ENCODE measurements around the gene ZNF790. TPM values are rescaled to one million over a fixed set of nuclear protein-coding genes. Genes with fewer than 3 reads are reported as not detected.
A peak's percentile ranks its signal among the peaks of the same experiment; 100 is the strongest.

Gene ZNF790
- total and polyA plus RNA-seq, 2 of the 13 experiments (the other 11 are each of a cell fraction or from before 2014, with no cell fraction given) = 1.3 to 5.3 TPM

GRCh38 chr19:36772311-36773222 is 65.6 kb downstream of the ZNF790 start, which contains the start of gene ZNF850 (continued):
- no peak for TF ChIP-seq GPBP1L1 (CRISPR knock-in tag; IDR thresholded peaks at IDR 0.05)
- TF ChIP-seq SMC3 (IDR thresholded peaks at IDR 0.05; ENCODE audit: low read length) = no peak
- TF ChIP-seq, protein P1, sequence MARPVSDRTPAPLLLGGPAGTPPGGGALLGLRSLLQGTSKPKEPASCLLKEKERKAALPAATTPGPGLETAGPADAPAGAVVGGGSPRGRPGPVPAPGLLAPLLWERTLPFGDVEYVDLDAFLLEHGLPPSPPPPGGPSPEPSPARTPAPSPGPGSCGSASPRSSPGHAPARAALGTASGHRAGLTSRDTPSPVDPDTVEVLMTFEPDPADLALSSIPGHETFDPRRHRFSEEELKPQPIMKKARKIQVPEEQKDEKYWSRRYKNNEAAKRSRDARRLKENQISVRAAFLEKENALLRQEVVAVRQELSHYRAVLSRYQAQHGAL (CRISPR knock-in tag; IDR thresholded peaks at IDR 0.05; ENCODE audit: not compliant biosample characterization) = no peak
- TF ChIP-seq TOE1 (CRISPR knock-in tag; IDR thresholded peaks at IDR 0.05) = no peak
- no peak for TF ChIP-seq NFE2L2 (IDR thresholded peaks at IDR 0.05; ENCODE audit: low read length)
- TF ChIP-seq, protein P2, sequence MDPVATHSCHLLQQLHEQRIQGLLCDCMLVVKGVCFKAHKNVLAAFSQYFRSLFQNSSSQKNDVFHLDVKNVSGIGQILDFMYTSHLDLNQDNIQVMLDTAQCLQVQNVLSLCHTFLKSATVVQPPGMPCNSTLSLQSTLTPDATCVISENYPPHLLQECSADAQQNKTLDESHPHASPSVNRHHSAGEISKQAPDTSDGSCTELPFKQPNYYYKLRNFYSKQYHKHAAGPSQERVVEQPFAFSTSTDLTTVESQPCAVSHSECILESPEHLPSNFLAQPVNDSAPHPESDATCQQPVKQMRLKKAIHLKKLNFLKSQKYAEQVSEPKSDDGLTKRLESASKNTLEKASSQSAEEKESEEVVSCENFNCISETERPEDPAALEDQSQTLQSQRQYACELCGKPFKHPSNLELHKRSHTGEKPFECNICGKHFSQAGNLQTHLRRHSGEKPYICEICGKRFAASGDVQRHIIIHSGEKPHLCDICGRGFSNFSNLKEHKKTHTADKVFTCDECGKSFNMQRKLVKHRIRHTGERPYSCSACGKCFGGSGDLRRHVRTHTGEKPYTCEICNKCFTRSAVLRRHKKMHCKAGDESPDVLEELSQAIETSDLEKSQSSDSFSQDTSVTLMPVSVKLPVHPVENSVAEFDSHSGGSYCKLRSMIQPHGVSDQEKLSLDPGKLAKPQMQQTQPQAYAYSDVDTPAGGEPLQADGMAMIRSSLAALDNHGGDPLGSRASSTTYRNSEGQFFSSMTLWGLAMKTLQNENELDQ (CRISPR knock-in tag; IDR thresholded peaks at IDR 0.05; ENCODE audit: borderline replicate concordance) = no peak
- TF ChIP-seq ZNF24 (IDR thresholded peaks at IDR 0.05) = no peak
- no peak for TF ChIP-seq ONECUT2 (CRISPR knock-in tag; IDR thresholded peaks at IDR 0.05)
- no peak for TF ChIP-seq RXRB (CRISPR knock-in tag; IDR thresholded peaks at IDR 0.05; ENCODE audit: borderline replicate concordance)
- TF ChIP-seq, protein P3, sequence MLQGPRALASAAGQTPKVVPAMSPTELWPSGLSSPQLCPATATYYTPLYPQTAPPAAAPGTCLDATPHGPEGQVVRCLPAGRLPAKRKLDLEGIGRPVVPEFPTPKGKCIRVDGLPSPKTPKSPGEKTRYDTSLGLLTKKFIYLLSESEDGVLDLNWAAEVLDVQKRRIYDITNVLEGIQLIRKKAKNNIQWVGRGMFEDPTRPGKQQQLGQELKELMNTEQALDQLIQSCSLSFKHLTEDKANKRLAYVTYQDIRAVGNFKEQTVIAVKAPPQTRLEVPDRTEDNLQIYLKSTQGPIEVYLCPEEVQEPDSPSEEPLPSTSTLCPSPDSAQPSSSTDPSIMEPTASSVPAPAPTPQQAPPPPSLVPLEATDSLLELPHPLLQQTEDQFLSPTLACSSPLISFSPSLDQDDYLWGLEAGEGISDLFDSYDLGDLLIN (CRISPR knock-in tag; IDR thresholded peaks at IDR 0.05; ENCODE audit: borderline replicate concordance) = no peak
- no peak for TF ChIP-seq ZNF549 (CRISPR knock-in tag; IDR thresholded peaks at IDR 0.05)
- TF ChIP-seq, protein P4, sequence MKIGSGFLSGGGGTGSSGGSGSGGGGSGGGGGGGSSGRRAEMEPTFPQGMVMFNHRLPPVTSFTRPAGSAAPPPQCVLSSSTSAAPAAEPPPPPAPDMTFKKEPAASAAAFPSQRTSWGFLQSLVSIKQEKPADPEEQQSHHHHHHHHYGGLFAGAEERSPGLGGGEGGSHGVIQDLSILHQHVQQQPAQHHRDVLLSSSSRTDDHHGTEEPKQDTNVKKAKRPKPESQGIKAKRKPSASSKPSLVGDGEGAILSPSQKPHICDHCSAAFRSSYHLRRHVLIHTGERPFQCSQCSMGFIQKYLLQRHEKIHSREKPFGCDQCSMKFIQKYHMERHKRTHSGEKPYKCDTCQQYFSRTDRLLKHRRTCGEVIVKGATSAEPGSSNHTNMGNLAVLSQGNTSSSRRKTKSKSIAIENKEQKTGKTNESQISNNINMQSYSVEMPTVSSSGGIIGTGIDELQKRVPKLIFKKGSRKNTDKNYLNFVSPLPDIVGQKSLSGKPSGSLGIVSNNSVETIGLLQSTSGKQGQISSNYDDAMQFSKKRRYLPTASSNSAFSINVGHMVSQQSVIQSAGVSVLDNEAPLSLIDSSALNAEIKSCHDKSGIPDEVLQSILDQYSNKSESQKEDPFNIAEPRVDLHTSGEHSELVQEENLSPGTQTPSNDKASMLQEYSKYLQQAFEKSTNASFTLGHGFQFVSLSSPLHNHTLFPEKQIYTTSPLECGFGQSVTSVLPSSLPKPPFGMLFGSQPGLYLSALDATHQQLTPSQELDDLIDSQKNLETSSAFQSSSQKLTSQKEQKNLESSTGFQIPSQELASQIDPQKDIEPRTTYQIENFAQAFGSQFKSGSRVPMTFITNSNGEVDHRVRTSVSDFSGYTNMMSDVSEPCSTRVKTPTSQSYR (CRISPR knock-in tag; IDR thresholded peaks at IDR 0.05; ENCODE audit: borderline replicate concordance) = no peak
- TF ChIP-seq TMF1 (CRISPR knock-in tag; IDR thresholded peaks at IDR 0.05; ENCODE audit: low read depth) = no peak
- no peak for TF ChIP-seq ZNF256 (CRISPR knock-in tag; conservative IDR thresholded peaks at IDR 0.05)
- TF ChIP-seq POLR2AphosphoS2 (IDR thresholded peaks at IDR 0.05; ENCODE audit: low read depth, low read length) = no peak
- no peak for TF ChIP-seq CCDC6 (CRISPR knock-in tag; IDR thresholded peaks at IDR 0.05)
- no peak for TF ChIP-seq DR1 (CRISPR knock-in tag; IDR thresholded peaks at IDR 0.05)
- TF ChIP-seq MXI1 (IDR thresholded peaks at IDR 0.05; ENCODE audit: borderline replicate concordance, low read depth, low read length) = peak; percentile 40; the same call in 1 of the 3 replicates
- no peak for TF ChIP-seq FIP1L1 (IDR thresholded peaks at IDR 0.05; ENCODE audit: borderline replicate concordance, insufficient read depth, low read depth, low read length)
- TF ChIP-seq ZNF121 (CRISPR knock-in tag; IDR thresholded peaks at IDR 0.05) = no peak
- TF ChIP-seq SMARCC2 (IDR thresholded peaks at IDR 0.05) = no peak
- peak; percentile 49 to 65 for TF ChIP-seq POLR2A (IDR thresholded peaks at IDR 0.05; ENCODE audit: insufficient read depth in 1 of 2, low read depth in 2 of 2, low read length in 2 of 2)
